Common myeloid progenitor, CD34-positive (primary cell): ENCODE measurements around the gene NME9.

Experiments
- CTCF ChIA-PET: fragments of 350-600 bp; sonication (Branson Sonifier 250); formaldehyde crosslinking; loops from one replicate; lab custom pipeline; 2021; ENCODE audit warnings: antibody characterized with exemption; lab: Charles Lee
- POLR2A ChIA-PET: fragments of 350-600 bp; sonication (Branson Sonifier 250); formaldehyde crosslinking; loops from one replicate; lab custom pipeline; 2021; ENCODE audit warnings: antibody characterized with exemption; lab: Charles Lee
- DNase-seq, 3 donors: peaks; one replicate each; pipeline versions ENCODE4 v3.0.0 to v3.0.0-alpha.2; 2013
- H3K27ac ChIP-seq, 2 experiments: 1 replicate in 1 of 2; 2 replicates in 1 of 2; pipeline ENCODE4 v1.7.0; 2013; ENCODE audit warnings: inconsistent platforms in 2 of 2, low read length in 2 of 2, mild to moderate bottlenecking in 2 of 2, low read depth in 1 of 2, moderate library complexity in 1 of 2; ENCODE audit not compliant: severe bottlenecking in 2 of 2, insufficient read depth in 1 of 2, poor library complexity in 1 of 2
- H3K27me3 ChIP-seq, 5 experiments: replicated peaks in 2 of 5; 1 replicate in 3 of 5; 2 replicates in 2 of 5; pipeline versions ENCODE4 v1.6.1 to v1.7.0; 2013; ENCODE audit warnings: low read length in 4 of 5, mild to moderate bottlenecking in 2 of 5, moderate library complexity in 2 of 5, inconsistent platforms in 1 of 5; ENCODE audit not compliant: insufficient read depth in 5 of 5, control insufficient read depth in 4 of 5
- H3K36me3 ChIP-seq, 4 experiments: 1 replicate in 2 of 4; 2 replicates in 2 of 4; pipeline versions ENCODE4 v1.6.1 to v1.7.0; 2013; ENCODE audit warnings: low read length in 3 of 4, control low read depth in 1 of 4, mild to moderate bottlenecking in 1 of 4; ENCODE audit not compliant: control insufficient read depth in 4 of 4, insufficient read depth in 4 of 4
- H3K4me1 ChIP-seq, 4 experiments: 1 replicate in 3 of 4; 2 replicates in 1 of 4; pipeline versions ENCODE4 v1.6.1 to v1.7.1; 2013; ENCODE audit warnings: low read length in 3 of 4, mild to moderate bottlenecking in 3 of 4, control low read depth in 1 of 4, inconsistent platforms in 1 of 4, moderate library complexity in 1 of 4; ENCODE audit not compliant: control insufficient read depth in 4 of 4, insufficient read depth in 4 of 4; ENCODE audit errors: control extremely low read depth in 1 of 4
- H3K4me3 ChIP-seq, 7 experiments: 1 replicate in 4 of 7; 2 replicates in 3 of 7; pipeline versions ENCODE4 v1.5.1 to v1.7.0; 2013; ENCODE audit warnings: mild to moderate bottlenecking in 7 of 7, low read length in 6 of 7, moderate library complexity in 6 of 7, inconsistent platforms in 2 of 7, low read depth in 2 of 7, control low read depth in 1 of 7; ENCODE audit not compliant: insufficient read depth in 4 of 7, control insufficient read depth in 1 of 7; ENCODE audit errors: extremely low read depth in 1 of 7
- H3K9me3 ChIP-seq, 5 experiments: 1 replicate in 4 of 5; 2 replicates in 1 of 5; pipeline versions ENCODE4 v1.6.1 to v1.7.1; 2013; ENCODE audit warnings: low read length in 4 of 5, mild to moderate bottlenecking in 2 of 5, inconsistent platforms in 1 of 5, low read depth in 1 of 5, moderate library complexity in 1 of 5; ENCODE audit not compliant: control insufficient read depth in 4 of 5, insufficient read depth in 2 of 5; ENCODE audit errors: control extremely low read depth in 1 of 5
- WGBS: methylation state at CpG from one replicate; pipeline ENCODE4 v1.1.5; 2013; ENCODE audit not compliant: insufficient coverage; 5-methylcytosine and 5-hydroxymethylcytosine counted together

NME9 gene

DNA sequence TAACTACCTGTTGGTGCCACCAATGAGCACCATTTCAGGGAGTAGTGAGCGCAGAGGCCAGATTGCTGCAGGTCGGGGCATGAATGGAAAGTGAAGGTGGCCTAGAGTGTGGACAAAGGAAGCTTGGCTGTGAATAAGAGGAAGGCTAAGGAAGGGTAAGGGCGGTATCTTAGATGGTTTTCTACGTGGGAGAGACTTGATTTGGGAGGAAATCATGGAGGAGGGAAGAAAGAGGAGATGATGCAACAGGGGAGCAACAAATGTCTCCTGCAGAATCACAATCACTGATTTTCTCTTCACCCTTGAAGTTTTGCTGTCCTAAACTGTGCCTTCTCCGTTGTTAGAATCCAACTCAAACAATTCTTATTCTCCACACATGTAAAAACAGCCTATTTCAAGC is 21.8 kb downstream of the NME9 start:
- no peak for DNase-seq
- H3K27me3 ChIP-seq, result no peaks in the 10 kb centered on the region
- ChIA-PET CTCF (interaction anchor here (0.6 kb wide), 1 partner anchor 39 kb away, joined by 4 read pairs; no protein-coding TSS in a partner anchor), POLR2A (no interaction called here)
- no peak overlapping the region for H3K4me3 ChIP-seq
- H3K36me3 ChIP-seq, result no peaks in the 10 kb centered on the region
- WGBS, result 94% methylated on average over 4 of the region's 5 CpGs
- peaks cover 1 to 27% (median 17%) of the 10 kb centered on the region in 5 experiments for H3K9me3 ChIP-seq
- H3K4me1 ChIP-seq, result no peaks in the 10 kb centered on the region
- no peak overlapping the region for H3K27ac ChIP-seq

DNA sequence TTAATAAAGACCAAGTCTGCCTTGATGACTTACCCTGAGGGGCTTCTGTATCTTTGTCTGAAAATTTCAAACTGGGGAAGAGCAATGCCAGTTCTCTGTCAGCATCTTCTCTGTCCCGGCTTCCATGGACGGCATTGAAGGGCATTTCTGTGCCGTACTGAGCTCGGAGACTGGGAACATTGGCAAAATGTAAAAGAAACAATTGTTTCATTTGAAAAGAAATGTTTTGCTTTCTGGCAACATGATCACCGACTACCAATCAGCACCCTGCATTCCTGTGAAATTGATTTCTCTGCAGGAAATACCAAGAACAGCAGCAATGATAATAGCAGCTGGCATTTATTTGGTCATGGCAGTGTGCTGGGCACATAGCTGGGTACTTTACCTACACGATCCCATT is 26.2 kb downstream of the NME9 start:
- 87% methylated on average over 4 of the region's 6 CpGs for WGBS
- POLR2A ChIA-PET, result no interaction called here
- peaks cover 0 to 17% (median 9%) of the 10 kb centered on the region in 5 experiments for H3K9me3 ChIP-seq
- CTCF ChIA-PET, result interaction anchor here (1.2 kb wide), 1 partner anchor 25 kb away, joined by 3 read pairs; no protein-coding TSS in a partner anchor
- H3K4me1 ChIP-seq, result no peaks in the 10 kb centered on the region
- no peak overlapping the region for H3K4me3 ChIP-seq
- no peaks in the 10 kb centered on the region for H3K27me3 ChIP-seq
- no peak for DNase-seq
- H3K36me3 ChIP-seq, result peaks cover 0 to 8% (median 5%) of the 10 kb centered on the region in 4 experiments
- H3K27ac ChIP-seq, result no peak overlapping the region

DNA sequence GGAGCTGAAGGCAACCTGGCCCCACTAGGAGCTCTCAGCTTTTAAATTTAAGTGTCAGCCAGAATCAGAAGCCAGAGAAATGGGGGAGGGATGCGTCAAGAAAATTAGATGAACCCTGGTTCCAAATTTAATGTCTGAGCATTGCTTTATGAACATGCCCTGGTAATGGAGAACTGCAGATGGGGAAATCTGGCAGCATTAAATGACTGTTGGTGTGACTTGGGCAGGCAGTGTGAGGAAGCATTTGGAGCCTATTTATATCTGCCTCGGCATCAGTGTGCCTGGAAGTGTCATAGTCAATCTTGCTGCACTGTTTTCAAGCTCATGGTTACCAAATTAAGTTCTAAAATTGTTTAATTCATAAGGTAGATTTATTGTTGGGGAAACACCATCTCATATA is 29.0 kb downstream of the NME9 start:
- Histone ChIP-seq H3K27ac (no peak overlapping the region), H3K9me3 (no peaks in the 10 kb centered on the region), H3K27me3 (no peaks in the 10 kb centered on the region), H3K36me3 (peaks cover 4 to 31% (median 21%) of the 10 kb centered on the region in 4 experiments), H3K4me3 (no peak overlapping the region), H3K4me1 (no peaks in the 10 kb centered on the region)
- no peak for DNase-seq
- CTCF ChIA-PET, result interaction anchor here (1.3 kb wide), 2 partner anchors 9 to 11 kb away, joined by 4 to 5 read pairs; no protein-coding TSS in a partner anchor
- POLR2A ChIA-PET, result no interaction called here
- 86% methylated on average over 1 of the region's 2 CpGs for WGBS

DNA sequence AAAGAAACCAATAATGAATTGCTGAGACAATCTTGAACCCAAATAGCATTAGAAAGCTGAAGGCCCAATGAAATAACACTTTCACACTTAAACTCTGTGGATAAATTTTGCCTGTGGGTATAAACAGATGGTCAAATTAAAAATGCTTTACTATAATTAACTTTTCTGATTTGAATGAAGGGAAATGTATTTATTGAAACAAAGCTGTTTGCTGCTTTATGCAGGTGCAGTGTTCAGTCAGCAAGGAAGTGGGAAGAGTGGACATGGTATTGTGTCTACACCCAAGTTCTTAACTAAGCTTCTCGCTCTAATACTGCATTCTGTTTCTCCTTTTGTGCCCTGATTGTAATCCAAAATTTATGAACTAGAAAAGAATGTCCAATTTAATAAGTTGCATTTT is 31.8 kb downstream of the NME9 start:
- no peaks in the 10 kb centered on the region for H3K9me3 ChIP-seq
- WGBS, result 100% methylated on average over 1 of the region's 1 CpG
- no peaks in the 10 kb centered on the region for H3K27me3 ChIP-seq
- H3K36me3 ChIP-seq, result peaks cover 11 to 53% (median 35%) of the 10 kb centered on the region in 4 experiments
- ChIA-PET POLR2A (no interaction called here), CTCF (interaction anchor here (1.4 kb wide), 1 partner anchor 41 kb away, joined by 3 read pairs; no protein-coding TSS in a partner anchor)
- H3K4me3 ChIP-seq, result no peak overlapping the region
- H3K4me1 ChIP-seq, result no peaks in the 10 kb centered on the region
- no peak overlapping the region for H3K27ac ChIP-seq
- DNase-seq, result no peak

DNA sequence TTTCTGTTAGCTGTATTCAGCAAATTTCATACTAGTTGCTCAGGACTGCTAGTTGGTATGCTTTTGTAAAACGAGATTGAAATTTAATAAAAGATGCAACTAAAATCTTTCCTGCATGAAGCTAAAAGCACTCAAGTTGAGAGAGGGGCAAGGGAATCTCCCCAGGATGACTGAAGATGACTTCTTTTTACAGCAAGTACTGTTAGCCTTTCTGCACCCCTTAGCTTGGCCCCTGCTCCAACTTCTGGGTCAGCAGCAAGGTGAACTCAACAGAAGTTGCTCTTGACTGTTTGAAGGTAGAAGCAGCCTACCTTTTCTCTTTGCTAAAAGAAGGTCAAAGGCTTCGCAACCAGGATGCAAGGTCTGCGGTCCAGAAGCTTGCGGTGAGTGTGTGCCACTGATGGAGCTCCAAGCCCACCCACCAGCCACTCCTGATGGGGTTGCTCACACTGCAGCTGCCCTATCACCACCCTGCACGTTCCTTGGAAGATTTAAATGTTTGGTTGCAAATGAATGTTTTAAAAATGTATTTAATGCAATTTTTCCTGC is 32.5 kb downstream of the NME9 start:
- Histone ChIP-seq H3K36me3 (peaks cover 14 to 58% (median 39%) of the 10 kb centered on the region in 4 experiments), H3K4me1 (no peaks in the 10 kb centered on the region), H3K4me3 (no peak overlapping the region), H3K27ac (no peak overlapping the region), H3K27me3 (no peaks in the 10 kb centered on the region), H3K9me3 (no peaks in the 10 kb centered on the region)
- WGBS, result 95% methylated on average over 4 of the region's 5 CpGs
- POLR2A ChIA-PET, result no interaction called here
- CTCF ChIA-PET, result interaction anchor here (1.4 kb wide), 1 partner anchor 42 kb away, joined by 3 read pairs; no protein-coding TSS in a partner anchor
- no peak for DNase-seq

DNA sequence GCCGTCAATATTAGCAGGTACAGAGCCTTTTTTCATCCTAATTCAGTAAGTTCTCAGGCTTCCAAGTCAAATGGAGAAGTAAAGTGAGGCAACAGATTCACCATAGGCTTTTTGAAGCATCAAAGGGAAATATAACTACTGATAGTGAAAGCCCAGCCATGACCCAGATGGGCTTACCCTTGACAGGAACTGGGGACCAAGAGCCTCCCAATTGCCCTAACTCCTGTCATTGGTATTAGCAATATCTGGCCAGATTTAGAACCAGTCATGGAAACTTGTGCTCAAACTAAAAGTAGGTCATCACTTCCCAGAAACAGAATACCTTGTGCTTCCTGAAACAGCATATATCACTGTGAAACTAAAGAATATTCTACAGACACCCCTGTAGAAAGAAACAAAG is 33.0 kb downstream of the NME9 start:
- H3K4me1 ChIP-seq, result no peaks in the 10 kb centered on the region
- H3K36me3 ChIP-seq, result peaks cover 14 to 59% (median 40%) of the 10 kb centered on the region in 4 experiments
- no peaks in the 10 kb centered on the region for H3K9me3 ChIP-seq
- H3K27me3 ChIP-seq, result no peaks in the 10 kb centered on the region
- 100% methylated on average over 1 of the region's 1 CpG for WGBS
- H3K27ac ChIP-seq, result no peak overlapping the region
- no peak overlapping the region for H3K4me3 ChIP-seq
- CTCF ChIA-PET, result interaction anchor here (1.4 kb wide), 1 partner anchor 42 kb away, joined by 3 read pairs; no protein-coding TSS in a partner anchor
- POLR2A ChIA-PET, result no interaction called here
- DNase-seq, result no peak

DNA sequence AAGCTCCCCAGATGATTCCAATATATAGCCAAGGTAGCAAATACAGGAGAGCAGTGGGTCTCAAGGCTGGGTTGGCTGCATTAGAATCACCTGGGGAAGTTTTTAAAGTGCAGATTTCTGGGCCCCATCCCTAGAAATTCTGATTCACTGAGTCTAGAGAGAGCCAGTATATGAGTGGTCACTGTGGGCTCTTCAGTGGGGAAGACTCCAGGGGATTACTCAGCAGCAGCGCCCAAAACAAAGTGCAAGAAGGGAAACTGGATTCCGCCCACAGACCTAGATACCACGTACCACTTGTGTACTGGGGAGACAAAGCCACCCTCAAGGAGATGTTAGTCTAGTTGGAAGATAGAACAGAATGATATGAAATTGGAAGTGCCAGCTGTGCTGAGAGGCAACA is 40.0 kb downstream of the NME9 start:
- peaks cover 16 to 81% (median 55%) of the 10 kb centered on the region in 4 experiments for H3K36me3 ChIP-seq
- no peaks in the 10 kb centered on the region for H3K27me3 ChIP-seq
- no peaks in the 10 kb centered on the region for H3K9me3 ChIP-seq
- no peak overlapping the region for H3K27ac ChIP-seq
- ChIA-PET CTCF (interaction anchor here (1.4 kb wide), 1 partner anchor 10 kb away, joined by 5 read pairs; no protein-coding TSS in a partner anchor), POLR2A (no interaction called here)
- WGBS, result 94% methylated on average over 3 of the region's 3 CpGs
- no peaks in the 10 kb centered on the region for H3K4me1 ChIP-seq
- DNase-seq, result no peak
- H3K4me3 ChIP-seq, result no peak overlapping the region
